ENCODE results near the gene ANKRD13D.

DNA sequence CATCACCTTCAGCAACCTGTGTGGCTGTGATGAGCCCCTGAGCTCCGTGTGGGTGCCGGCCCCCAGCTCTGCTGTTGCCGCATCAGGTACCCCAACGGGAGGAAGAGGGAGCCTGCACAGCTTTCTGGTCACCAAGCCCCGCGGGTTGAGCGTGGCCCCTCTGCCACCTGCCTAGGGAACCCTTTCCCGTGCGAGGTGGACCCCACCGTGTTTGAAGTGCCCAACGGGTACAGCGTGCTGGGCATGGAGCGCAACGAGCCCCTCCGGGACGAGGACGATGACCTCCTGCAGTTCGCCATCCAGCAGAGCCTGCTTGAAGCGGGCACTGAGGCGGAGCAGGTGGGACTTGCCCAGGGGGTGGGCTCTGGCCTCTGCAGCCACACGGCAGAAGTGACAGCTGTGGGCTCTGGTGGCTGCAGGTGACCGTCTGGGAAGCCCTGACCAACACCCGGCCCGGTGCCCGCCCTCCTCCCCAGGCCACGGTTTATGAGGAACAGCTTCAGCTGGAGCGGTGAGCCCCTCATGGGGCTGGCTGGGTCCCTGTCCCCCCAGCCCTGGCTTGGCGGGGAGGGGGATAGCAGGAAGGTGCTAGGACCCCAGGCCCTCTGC, 12.3 kb downstream of the ANKRD13D start:
- no peak for TF ChIP-seq CTCF (IDR thresholded peaks at IDR 0.05 in 8 of 11, conservative IDR thresholded peaks at IDR 0.05 in 3 of 11)
- peak in 1 of 3 donors; percentile 43 for TF ChIP-seq POLR2AphosphoS5 (IDR thresholded peaks at IDR 0.05)
